Neural progenitor cell (in vitro differentiated cells): ENCODE data around the gene SDR9C7. TPM values are rescaled to one million over a fixed set of nuclear protein-coding genes. Genes with fewer than 3 reads are reported as not detected.

Experiments
- DNase-seq: peaks from one replicate; pipeline ENCODE4 v3.0.0-alpha.2; 2016; ENCODE audit warnings: low spot score
- H2AFZ ChIP-seq: fragments of 200-600 bp; sonication (generic); replicated peaks from 2 replicates; pipeline ENCODE4 v1.6.1; 2016; ENCODE audit warnings: antibody characterized with exemption
- H3F3A ChIP-seq: fragments of 200-600 bp; sonication (generic); 2 replicates; pipeline ENCODE4 v1.6.1; 2016; ENCODE audit warnings: antibody characterized with exemption, low read depth
- H3K27ac ChIP-seq: fragments of 200-600 bp; sonication (generic); 2 replicates; pipeline ENCODE4 v1.5.1; 2016; ENCODE audit warnings: mild to moderate bottlenecking
- H3K27me3 ChIP-seq: fragments of 200-600 bp; sonication (generic); 2 replicates; pipeline ENCODE4 v1.6.1; 2016; ENCODE audit warnings: mild to moderate bottlenecking, moderate library complexity
- H3K36me3 ChIP-seq: fragments of 200-600 bp; sonication (generic); 2 replicates; pipeline ENCODE4 v1.5.1; 2016
- H3K4me1 ChIP-seq: fragments of 200-600 bp; sonication (generic); 2 replicates; pipeline ENCODE4 v1.6.1; 2016; ENCODE audit warnings: mixed run types
- H3K4me2 ChIP-seq: fragments of 200-600 bp; sonication (generic); 2 replicates; pipeline ENCODE4 v1.6.1; 2016
- H3K4me3 ChIP-seq: fragments of 200-600 bp; sonication (generic); 2 replicates; pipeline ENCODE4 v1.5.1; 2016
- H3K79me2 ChIP-seq: fragments of 200-600 bp; sonication (generic); 2 replicates; pipeline ENCODE4 v1.6.1; 2016; ENCODE audit warnings: low read depth
- H3K9ac ChIP-seq: fragments of 200-600 bp; sonication (generic); 2 replicates; pipeline ENCODE4 v1.6.1; 2016
- H3K9me3 ChIP-seq: fragments of 200-600 bp; sonication (generic); 2 replicates; pipeline ENCODE4 v1.5.1; 2016; ENCODE audit warnings: low read depth
- H4K20me1 ChIP-seq: fragments of 200-600 bp; sonication (generic); 2 replicates; pipeline ENCODE4 v1.6.1; 2016; ENCODE audit warnings: low read depth
- H3K27ac Mint-ChIP-seq: 3 replicates; pipeline ENCODE4 v1.8.0; 2021; ENCODE audit warnings: mixed read lengths
- H3K27me3 Mint-ChIP-seq: 2 replicates; pipeline ENCODE4 v1.8.0; 2022; ENCODE audit warnings: low read depth, mild to moderate bottlenecking, inconsistent platforms, moderate library complexity, mixed read lengths; ENCODE audit not compliant: insufficient read depth
- H3K36me3 Mint-ChIP-seq: 3 replicates; pipeline ENCODE4 v1.8.0; 2021; ENCODE audit warnings: mixed read lengths
- H3K4me1 Mint-ChIP-seq: 3 replicates; pipeline ENCODE4 v1.8.0; 2021; ENCODE audit warnings: mixed read lengths
- H3K4me3 Mint-ChIP-seq: 3 replicates; pipeline ENCODE4 v1.8.0; 2021; ENCODE audit warnings: mild to moderate bottlenecking, moderate library complexity, mixed read lengths
- H3K9me3 Mint-ChIP-seq: 3 replicates; pipeline ENCODE4 v1.8.0; 2020; ENCODE audit warnings: mixed read lengths
- EZH2 ChIP-seq: fragments of 200-600 bp; sonication (generic); IDR thresholded peaks from 2 replicates; pipeline ENCODE4 v1.6.1; 2017; ENCODE audit warnings: antibody characterized with exemption, mild to moderate bottlenecking, moderate library complexity
- EZH2phosphoT487 ChIP-seq: fragments of 200-600 bp; sonication (generic); IDR thresholded peaks from 2 replicates; pipeline ENCODE4 v1.6.1; 2017; ENCODE audit warnings: antibody characterized with exemption
- total RNA-seq: library from RNA; depleted of rRNA; stranded (reverse); fragments of >200 nt; gene quantifications from 2 replicates; pipeline ENCODE4 v1.2.3, GENCODE V29; 2015; ENCODE audit warnings: low replicate concordance
- TF ChIP-seq, protein P1 (sequence below): fragments of 200-600 bp; sonication (generic); IDR thresholded peaks from 2 replicates; pipeline ENCODE4 v1.5.1; 2017; ENCODE audit warnings: antibody characterized with exemption, mild to moderate bottlenecking

SDR9C7 gene
- total RNA-seq, 1 donor from 2014 or later = 0.32 TPM

GRCh38 chr12:56935752-56936151 lies 1.5 kb upstream of the SDR9C7 start:
- no peak overlapping the region for H3K9ac ChIP-seq
- no peaks in the 10 kb centered on the region for H3K79me2 ChIP-seq
- H3K9me3 ChIP-seq = no peaks in the 10 kb centered on the region
- no peaks in the 10 kb centered on the region for H3K36me3 ChIP-seq
- no peaks in the 10 kb centered on the region for H3F3A ChIP-seq
- Mint-ChIP-seq H3K36me3 (no peaks in the 10 kb centered on the region), H3K27me3 (peaks cover 11% of the 10 kb centered on the region), H3K4me1 (peaks cover 15% of the 10 kb centered on the region), H3K4me3 (no peak overlapping the region), H3K9me3 (no peaks in the 10 kb centered on the region), H3K27ac (no peak overlapping the region)
- TF ChIP-seq, protein P1, sequence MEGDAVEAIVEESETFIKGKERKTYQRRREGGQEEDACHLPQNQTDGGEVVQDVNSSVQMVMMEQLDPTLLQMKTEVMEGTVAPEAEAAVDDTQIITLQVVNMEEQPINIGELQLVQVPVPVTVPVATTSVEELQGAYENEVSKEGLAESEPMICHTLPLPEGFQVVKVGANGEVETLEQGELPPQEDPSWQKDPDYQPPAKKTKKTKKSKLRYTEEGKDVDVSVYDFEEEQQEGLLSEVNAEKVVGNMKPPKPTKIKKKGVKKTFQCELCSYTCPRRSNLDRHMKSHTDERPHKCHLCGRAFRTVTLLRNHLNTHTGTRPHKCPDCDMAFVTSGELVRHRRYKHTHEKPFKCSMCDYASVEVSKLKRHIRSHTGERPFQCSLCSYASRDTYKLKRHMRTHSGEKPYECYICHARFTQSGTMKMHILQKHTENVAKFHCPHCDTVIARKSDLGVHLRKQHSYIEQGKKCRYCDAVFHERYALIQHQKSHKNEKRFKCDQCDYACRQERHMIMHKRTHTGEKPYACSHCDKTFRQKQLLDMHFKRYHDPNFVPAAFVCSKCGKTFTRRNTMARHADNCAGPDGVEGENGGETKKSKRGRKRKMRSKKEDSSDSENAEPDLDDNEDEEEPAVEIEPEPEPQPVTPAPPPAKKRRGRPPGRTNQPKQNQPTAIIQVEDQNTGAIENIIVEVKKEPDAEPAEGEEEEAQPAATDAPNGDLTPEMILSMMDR = no peak
- no peak for TF ChIP-seq EZH2phosphoT487
- H3K4me3 ChIP-seq = no peak overlapping the region
- H2AFZ ChIP-seq = no peak overlapping the region
- no peak overlapping the region for H3K4me2 ChIP-seq
- no peaks in the 10 kb centered on the region for H3K27me3 ChIP-seq
- no peaks in the 10 kb centered on the region for H4K20me1 ChIP-seq
- no peak for DNase-seq
- H3K27ac ChIP-seq = no peak overlapping the region
- peaks cover 14% of the 10 kb centered on the region for H3K4me1 ChIP-seq

DNA sequence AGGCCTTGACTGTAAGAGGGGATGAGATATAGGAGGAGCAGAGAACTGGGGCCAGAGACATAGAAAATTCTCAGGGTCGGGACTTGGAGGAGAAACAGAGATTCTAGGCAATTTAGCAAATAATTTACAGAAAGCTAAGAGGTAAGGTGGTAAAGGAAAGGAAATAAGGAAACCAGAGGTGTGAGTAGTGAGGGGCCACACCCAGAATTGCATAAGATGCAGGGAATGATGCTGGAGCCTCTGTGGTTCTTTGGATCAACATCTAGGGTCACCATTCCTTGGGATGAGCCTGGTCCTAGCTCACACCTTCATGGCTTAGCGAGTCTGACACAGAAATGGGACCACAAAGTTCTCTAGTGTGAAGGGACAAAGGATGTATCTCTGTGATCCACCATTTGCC lies 949 bp upstream of the SDR9C7 start:
- no peak overlapping the region for H3K27ac ChIP-seq
- no peak overlapping the region for H2AFZ ChIP-seq
- no peak for DNase-seq
- H3K4me2 ChIP-seq = no peak overlapping the region
- H3K27me3 ChIP-seq = no peaks in the 10 kb centered on the region
- no peaks in the 10 kb centered on the region for H3F3A ChIP-seq
- no peak overlapping the region for H3K9ac ChIP-seq
- Mint-ChIP-seq H3K4me3 (peak overlapping the region; percentile 17), H3K4me1 (peaks cover 15% of the 10 kb centered on the region), H3K36me3 (no peaks in the 10 kb centered on the region), H3K9me3 (no peaks in the 10 kb centered on the region), H3K27me3 (peaks cover 11% of the 10 kb centered on the region), H3K27ac (no peak overlapping the region)
- H3K79me2 ChIP-seq = no peaks in the 10 kb centered on the region
- H4K20me1 ChIP-seq = no peaks in the 10 kb centered on the region
- no peak overlapping the region for H3K4me3 ChIP-seq
- H3K4me1 ChIP-seq = peaks cover 14% of the 10 kb centered on the region
- H3K36me3 ChIP-seq = no peaks in the 10 kb centered on the region
- no peak for TF ChIP-seq EZH2
- TF ChIP-seq, protein P1 = no peak
- no peak for TF ChIP-seq EZH2phosphoT487
- no peaks in the 10 kb centered on the region for H3K9me3 ChIP-seq

- Histone ChIP-seq H3K79me2 (no peaks in the 10 kb centered on the region), H2AFZ (no peak overlapping the region), H3K9ac (no peak overlapping the region), H3K4me3 (no peak overlapping the region), H4K20me1 (no peaks in the 10 kb centered on the region), H3K27me3 (no peaks in the 10 kb centered on the region), H3K4me2 (no peak overlapping the region), H3K27ac (no peak overlapping the region), H3K9me3 (no peaks in the 10 kb centered on the region), H3K4me1 (peaks cover 32% of the 10 kb centered on the region), H3K36me3 (no peaks in the 10 kb centered on the region), H3F3A (peaks cover 13% of the 10 kb centered on the region)
- Mint-ChIP-seq H3K4me1 (peaks cover 34% of the 10 kb centered on the region), H3K27me3 (peaks cover 10% of the 10 kb centered on the region), H3K27ac (peak overlapping the region; percentile 63), H3K4me3 (no peak overlapping the region), H3K9me3 (peaks cover 2% of the 10 kb centered on the region), H3K36me3 (no peaks in the 10 kb centered on the region)
- DNase-seq = no peak
- TF ChIP-seq, protein P1 = no peak
- TF ChIP-seq EZH2 (no peak), EZH2phosphoT487 (no peak)
These were observed 1.3 kb downstream of the SDR9C7 start for GRCh38 chr12:56932867-56933266.
